Activated T-cell treated with anti-CD3 and anti-CD28 coated beads for 48 hours (primary cell): Measurements from ENCODE around the gene DSTN.

Experiments used
- DNase-seq: peaks from one replicate; pipeline ENCODE4 v3.0.0-alpha.2; 2020; ENCODE audit warnings: low read depth

Gene DSTN

DNA sequence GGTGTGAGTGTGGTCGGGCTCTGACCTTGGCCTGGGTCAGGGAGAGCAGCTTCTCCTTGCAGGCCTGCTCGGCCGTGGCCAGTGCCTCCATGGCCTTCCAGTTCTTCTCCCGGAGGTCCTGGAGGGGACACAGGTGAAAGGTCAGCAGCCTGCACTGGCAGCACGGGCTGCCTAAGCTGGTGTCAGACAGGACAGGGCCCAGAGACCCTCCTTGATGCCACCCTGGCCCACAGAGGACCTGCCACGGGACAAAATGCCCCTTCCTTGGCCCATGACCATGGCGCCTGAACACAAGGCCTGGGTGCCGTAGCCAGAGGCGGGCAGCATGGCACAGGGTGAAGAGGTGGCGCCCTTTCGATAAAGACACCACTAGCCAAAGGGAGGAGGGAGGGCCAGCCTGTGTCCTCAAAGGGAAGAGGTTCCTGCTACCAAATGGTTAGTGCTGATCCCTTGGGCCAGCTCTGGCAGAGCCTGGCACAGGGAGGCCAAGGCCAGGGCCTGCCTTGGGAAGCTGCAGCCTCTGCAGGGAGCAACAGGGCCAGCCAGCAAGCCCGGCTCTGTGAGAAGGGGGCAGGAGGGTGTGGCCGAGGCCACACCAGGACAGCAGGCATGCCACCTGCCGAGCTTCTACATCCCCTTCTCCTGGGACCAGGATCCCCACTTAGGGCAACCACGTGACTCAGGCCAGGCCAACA, 54.8 kb downstream of the DSTN start:
- no peak for DNase-seq

DNA sequence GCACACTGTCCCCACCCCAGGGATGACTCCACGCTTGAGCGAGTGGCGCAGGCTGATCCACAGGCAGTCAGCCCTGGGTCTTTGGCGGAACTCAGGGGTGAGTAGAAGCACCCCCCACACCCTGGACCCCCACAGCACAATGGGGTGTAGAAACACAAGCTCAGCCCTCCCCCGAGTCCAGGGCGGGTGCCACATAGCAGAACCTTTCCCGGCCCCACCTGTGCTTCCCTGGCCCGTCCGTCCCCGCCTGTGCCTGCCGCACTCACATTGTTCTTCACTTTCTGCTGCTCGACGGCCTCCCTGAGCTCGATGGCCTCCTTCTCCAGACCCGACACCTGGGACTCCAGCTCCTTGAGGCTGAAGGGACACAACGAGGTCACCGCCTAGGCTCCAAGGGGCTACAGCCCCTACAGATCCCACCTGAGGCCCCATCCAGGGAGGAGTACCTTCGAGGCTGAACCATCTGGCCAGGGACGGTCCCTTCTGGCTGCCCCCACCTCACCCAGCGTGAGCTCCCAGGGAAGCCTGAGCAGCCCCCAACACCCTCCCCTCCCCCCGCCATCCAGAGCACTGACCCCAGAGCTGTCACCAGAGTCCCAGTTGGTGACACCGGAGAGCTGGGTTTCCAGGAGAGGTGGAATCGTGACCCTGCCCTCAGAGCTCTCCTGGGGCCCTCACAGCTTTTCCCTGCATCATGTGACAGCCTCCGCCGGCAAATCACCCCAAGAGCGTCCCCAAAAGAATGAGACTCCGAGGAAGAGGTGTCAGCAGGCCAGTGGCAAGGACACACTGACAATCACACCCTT, 55.6 kb downstream of the DSTN start:
- DNase-seq: no peak

DNA sequence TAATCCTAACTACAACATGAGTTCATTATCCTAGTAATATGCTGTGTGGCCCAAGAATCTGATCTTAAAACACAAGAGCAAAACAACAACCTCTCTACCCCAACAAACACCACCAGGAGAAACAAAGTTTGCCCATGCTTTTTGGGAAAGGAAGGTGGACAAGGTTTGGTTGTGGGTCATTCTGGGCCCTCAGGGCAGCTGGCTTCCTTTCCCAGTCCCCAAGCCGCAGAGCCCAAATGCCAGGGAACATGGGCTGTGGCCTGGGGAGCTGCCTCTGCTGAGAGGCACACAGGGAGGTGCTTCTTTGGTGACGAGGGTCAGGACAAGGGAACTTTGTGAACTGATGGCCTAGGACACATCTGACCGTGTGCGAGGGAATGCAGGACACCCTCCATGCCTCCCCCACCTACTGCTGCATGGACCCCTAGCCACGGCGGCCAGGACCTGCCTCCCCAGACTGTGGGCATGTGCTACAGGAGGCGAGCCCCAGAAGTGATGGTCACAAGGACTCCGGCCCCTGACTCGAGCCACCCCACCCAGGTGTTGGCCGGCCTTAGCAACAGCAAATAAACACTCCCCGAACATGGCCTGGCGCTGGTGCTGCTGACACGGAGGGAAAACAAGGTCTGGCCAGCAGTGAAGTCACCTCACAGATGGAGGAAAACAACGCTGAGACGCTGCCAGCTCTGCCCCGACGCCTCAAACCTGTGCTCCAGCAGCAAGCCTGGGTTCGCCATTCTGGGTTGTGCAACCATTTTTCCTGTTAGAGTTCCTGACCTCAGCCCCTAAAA, 56.5 kb downstream of the DSTN start:
- DNase-seq: no peak

DNA sequence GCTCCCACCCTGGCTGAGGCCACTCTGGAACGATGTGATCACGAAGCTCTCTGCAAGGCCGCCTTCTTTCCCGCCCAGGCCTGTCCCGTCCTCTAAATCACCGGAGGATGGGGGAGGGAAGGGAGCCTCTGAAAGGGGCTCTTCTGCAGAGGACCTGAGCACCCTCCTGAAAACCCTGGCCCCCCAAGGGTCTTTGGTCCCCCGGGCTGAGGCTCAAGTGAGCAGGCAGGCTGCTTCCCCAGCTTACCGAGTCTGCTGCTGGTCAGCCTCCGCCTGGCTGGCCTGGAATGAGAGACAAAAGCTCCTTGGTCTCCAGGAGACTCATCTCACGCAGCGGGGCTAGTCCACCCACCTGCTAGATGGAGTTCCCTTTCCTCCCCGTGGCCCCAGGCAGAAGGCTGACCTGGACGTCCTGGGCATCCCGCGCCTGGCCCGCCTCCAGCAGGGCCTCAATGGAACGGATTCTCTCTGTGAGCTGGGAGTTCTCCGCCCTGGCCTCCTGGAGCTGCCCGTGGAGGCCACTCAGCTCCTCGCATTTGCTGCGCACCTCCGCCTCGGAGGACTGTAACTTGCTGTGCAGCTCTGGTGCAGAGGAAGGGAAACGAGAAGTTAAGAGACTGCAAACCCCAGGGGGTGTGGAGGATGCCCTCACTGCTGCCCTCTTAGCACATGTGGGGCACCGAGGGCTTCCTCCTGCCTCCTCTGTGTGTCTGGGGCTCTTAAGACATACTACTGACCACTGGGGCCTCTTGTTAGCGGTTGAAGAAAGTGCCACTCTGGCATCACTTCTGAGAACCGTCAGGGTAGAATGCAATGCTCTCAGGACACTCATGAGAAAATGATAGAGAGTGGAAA, 57.5 kb downstream of the DSTN start:
- no peak for DNase-seq

DNA sequence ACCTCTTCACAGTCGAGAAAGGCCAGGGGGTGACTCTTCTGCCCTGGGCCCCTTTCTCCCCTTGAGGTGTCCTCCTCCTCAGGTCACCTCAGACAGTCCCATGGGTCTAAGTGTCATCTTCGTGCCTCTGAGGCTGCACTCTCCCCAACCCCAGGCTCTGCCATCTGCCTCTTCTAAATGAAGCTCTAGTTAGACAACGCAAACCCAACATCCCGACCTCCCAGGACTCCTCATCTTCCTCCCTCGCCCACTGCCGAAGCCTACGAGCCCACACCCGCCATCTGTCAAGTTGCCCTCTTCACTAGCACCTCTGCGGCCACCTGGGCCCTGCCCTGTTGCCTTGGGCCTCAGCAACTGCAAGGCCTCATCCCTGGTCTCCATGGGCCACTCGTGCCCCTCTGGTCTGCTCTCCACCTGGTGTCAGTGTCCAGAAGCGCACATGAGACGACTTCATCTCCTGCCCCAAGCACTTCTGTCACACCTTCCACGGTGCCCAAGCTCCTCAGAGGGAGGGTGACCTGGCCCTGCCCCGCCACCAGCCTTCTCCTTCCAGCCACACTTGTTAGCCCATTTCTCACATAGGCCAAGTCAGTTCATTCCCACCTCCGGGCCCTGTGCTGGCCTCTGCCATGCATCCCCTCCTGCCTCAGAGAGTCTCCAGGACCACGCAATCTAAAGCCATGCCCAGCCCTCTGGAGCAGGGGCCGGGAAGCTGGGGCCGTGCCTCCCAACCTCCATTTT, 58.4 kb downstream of the DSTN start:
- DNase-seq: no peak

DNA sequence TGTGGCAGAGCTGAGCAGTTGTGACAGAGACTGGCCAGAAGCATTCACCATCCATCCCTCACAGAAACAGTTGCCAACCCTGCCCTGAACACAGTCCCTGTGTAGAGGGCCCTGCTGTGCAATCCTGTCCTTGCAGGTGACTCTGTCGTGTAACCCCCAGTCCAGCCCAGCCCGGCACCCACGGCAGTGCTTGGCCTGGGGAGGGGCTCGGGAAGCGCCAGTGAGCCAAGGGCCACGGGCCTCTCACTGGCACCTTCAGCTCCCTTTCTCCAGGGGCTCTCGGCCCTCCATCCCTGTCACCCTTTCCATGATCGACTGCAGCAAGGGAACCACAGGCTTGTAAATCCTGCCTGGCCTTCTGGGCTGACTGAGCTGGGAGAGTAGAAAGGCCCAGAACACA, 59.1 kb downstream of the DSTN start:
- DNase-seq: no peak

DNA sequence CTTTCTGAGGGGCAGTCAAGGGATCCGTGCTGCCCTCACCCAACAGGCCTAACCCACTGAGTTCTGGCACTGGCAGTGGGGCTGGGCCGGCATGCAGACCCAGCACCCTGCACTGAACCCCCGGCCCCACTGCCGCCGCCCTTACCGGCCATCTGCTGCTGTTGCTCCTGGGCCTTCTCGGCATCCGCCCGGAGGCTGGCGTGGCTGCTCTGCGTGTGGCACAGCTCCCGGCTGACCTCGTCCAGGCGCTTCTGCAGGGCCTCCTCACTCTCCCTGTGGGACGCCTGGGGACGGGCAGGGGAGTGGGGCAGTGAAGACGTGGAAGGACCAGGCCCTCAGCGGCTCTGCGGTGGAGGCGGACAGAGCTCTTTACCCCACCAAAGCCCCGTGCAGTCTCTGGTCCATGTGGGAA, 59.8 kb downstream of the DSTN start:
- DNase-seq: no peak

DNA sequence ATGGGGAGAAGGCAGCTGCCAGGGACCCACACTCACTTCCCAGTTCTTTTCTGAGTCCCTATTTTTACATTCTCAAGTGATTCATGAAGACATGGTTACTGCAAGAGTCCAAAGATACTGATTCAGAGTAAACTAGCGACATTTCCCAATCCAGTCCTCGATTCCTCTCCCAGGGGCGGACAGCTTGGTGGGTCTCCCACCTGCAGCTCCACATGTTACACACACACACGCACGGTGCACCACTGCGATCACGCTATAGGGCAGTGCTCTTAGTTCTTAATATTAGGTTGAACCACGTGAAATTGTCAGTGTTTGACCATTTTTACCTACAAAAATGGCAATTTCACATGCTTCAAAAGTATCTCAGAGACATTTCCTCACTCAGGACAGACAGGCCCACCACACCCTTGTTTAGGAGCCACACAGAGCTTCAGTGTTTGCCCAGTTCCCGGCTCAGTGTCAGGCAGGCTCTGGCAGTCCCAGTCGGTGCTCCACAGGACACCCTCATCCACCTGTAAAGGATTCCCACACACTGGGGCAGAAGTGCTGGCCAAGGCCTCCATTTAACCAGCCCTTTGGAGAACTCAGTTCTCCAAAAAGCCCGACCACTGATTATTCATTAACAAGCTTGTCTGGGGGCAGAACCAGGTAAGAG, 60.4 kb downstream of the DSTN start:
- DNase-seq: no peak

DNA sequence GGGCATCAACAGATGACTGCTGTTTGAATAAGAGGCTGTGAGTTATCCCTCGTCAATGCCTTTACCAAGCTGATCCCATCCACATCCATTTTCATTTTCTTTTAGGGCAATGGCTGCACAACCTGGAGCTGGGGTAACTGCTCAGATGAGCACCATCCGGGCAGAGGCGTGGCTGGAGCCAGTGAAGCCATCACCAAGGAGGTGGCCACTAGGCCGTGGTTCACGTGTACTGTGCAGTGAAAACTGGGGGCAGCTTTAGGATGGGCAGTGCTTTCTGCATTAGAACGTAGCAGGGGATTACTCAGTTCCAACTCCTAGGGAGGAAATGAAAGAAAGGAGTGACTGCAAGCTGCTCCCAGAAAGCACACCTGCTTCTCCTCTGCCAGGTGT, 60.9 kb downstream of the DSTN start:
- DNase-seq: no peak

DNA sequence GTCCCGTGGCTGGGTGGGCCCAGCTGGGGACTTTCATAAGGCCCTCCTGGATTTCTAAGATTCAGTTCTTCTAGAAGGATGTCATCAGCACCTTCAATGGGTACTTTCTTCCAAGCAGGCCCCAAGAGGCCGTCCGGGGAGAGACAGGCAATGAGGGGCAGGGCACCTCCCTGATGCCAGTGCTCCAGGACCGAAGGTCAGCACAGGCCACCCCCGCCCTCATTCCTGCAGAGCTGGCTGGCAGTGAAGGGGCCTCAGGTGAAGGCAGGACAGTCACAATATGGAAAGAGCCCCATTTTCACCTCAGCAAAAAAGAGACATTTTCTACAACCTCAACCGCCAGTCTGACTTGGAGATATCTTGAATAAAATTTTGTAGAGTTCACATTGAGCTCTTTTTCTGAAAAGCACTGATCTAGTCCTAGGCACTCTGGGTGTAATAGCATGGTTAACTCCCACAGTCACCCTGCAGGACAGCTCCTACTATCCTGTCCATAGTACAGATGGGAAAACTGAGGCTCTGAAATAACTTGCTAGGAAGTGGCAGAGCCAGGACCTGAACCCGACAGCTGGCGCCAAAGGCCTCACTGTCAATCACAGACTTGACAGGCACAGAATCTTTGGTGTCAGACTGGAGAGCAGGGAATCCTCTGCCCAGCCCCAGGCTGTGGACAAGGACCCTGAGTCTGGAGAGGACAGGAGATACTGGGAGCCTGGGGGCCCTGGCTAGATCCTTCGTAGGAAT, 61.9 kb downstream of the DSTN start:
- DNase-seq: no peak

DNA sequence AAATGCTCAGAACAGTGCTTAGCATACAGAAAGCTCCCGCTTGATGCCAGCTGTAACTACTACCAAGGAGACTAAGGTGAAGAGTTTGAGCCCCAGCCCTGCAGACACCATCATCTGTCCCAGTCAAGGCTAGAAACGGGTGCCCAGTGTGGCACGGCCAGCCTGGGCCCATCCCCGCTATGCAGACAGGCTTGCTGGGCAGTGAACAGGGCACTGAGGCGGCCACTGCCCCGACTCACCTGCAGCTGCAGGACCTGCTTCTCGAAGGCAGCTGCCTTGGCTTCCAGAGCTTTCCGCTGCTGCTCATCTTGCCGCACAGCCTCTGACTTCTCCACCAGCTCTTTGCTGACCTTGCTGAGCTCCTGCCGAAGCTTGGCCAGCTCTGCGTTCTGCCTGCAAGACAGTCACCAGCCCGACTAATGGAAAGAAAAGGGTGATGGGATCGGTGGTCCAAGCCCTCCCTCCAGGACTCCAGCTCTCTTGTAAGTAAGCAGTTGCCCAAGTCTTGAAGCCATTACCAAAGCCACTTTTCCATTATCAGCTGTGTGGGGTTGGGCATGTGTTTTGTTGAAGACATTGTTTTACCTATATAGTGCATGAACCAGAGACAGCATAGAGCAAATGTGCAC, 63.5 kb downstream of the DSTN start:
- no peak for DNase-seq

DNA sequence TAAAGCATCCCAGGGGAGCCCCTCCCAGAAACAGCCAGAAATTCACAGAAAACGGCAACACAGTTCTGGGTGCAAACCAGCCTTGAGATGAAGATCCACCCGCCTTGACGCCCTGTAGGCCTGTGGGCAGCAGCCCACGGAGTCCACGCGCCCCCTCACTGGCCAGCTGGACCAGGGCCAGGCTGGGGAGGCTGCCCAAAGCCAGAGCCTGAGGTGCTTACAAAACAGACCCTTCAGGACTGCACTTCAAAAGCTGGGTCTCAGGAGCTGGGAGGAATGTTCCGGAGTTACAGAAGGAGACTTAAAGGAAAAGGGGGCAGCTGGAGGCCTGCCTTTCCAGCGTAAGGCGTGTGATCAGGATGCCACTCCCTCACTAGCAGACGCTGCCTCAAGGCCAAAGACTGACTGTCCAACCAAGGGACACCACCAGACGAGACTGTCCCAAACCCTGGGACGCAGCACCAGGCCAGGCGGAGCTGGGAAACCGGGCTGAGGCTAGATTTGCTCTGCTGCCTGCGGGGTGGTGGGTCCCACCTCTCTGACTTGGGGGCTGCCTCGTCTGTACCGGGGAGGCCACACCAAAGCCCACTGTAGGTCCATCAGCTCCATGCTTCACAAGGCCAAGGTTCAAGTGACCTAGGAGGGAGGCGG, 64.1 kb downstream of the DSTN start:
- DNase-seq: no peak

DNA sequence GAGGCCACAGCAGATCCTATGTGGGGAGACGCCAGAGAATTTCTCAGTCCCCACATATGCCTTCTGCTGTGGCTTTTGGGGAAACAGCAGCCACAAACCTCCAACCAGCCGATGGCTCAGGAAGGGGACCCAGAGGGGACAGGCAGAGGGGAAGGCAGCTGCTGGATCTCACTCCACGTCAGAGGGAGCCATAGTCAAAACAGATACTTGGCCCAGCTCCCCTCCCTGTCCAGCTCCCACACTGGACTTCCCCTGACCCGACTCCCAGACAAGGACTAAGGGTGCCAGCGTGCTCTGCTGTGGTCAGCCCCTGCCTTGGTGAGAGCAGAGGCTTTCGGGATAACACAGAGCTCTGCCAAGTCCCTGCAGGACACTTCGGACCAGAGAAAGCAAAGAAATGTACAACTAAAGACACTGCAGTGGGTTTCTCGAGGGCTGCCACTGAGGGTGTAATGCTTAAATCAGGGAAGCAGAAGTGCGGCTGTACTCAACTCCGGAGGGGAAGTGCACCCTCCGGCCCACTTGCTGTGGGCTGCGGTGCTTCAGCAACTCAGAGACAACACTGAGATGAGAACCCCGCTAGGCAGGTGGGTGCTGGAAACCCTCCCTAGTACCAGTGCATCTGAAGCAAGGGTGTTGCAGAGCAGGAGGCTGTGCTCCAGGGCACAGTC, 64.9 kb downstream of the DSTN start:
- DNase-seq: no peak

DNA sequence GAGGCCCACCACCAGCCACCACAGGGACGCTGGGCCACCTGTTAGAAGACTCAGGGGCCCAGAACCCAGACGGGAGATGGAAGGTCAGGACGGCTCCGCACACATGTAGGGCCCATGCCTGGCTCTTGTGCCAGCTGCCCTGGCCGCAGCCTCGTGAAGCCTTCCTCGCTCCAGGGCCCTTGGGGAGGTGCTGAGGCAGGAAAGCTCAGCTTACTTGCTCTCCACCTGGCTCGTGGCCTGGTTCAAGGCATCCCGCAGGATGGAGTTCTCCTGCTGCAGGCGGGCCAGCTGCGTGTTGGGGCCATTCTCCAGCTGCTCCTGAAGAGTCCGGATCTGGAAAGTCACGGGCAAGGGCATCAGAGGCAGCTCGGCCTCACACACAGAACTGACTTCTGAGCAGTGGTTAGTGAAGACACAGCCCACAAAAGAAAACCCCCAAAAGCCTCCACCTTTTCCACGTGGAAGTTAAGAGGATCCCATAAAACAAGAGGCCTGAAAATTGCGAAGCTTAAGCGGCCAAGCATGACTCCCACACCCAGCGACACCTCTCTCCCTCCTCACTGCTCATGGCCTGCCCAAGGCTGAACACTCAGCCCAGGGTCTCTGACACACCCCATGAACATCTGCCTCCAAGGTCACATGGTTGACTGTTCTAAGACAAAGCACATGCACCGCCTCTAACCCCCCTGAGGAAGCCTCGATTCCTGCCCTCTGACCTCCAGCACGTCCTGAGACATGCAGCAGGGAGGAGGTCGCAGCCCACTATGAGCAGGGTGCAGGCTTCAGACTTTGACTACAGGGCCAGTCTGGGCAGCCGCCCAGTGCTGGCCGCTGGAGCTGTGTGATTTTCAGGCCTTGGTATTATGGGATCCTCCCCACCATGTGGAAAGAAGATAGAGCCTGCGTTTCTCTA, 65.7 kb downstream of the DSTN start:
- DNase-seq: no peak

DNA sequence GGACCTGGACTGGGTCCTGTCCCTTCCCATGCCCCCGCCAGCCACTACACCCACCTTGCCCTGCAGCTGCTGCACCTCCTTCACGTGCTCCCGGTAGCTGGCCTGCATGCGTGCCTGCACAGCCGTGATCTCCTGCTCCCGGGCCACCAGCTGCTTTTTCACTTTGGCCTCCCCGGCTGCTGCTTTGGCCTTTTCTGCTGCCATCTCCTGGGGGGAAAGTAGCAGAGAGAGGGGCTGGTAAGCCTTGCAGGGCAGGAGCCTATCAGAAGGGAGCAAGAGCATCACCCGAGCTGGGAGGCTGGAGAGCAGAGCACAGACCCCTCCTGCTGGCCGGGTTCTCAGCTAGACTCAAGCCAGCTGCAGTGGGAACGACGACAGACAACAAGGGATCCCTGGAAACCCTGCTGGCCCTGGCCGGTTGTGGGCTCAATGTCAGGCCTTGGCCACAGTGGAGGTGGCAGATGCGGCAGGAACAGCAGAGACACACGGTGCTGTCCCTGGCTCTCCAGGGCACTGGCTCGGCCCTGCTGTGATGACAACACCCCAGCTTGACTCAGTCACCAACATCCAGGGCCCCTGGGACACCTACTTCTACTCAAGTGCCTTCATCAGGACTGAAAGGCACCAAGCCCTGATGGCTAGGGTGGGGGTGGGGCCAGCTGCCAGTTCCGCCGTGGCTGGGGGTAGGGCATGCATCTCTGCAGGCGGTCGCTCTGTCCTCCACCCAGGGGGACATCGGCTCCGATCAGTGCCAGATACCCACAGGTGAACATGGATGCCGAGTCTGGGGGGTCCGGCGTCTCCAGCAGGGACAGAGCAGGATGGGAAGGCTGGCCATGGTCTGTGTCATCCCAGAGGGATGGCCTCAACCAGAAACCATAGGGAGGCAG, 66.9 kb downstream of the DSTN start:
- DNase-seq: no peak

DNA sequence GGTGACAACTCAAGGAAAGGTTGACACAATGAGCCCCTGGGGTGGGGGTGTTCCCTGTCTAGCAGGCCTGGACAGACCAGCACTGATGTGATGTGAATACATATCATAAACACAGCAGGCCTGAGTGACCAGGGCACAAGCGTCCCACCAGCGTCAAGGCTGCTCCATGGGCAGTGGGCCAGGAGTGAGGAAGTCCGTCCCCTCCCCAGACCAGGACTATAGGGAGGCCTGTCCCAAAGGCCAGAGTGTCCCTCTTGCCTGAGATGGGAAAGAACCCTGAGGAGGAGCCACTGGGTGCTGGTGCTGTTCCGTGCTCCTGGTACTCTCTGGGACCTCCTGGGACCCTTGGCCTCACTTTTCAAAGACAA, 67.5 kb downstream of the DSTN start:
- no peak for DNase-seq
